ENCODE data around the gene LEMD1.
A peak's percentile ranks its signal among the peaks of the same experiment; 100 is the strongest.

The LEMD1 gene

GRCh38 chr1:205348554-205349487, 73.0 kb downstream of the LEMD1 start:
- peak overlapping the region; percentile 2; the same call in 1 of the 2 replicates for H3K27ac ChIP-seq
- no peaks in the 10 kb centered on the region for H3K79me2 ChIP-seq (ENCODE audit: insufficient read depth, low read depth)
- no peak for TF ChIP-seq CTCF (conservative IDR thresholded peaks at IDR 0.05; ENCODE audit: low read depth, low read length)
- no peak overlapping the region for H3K9ac ChIP-seq
- peak overlapping the region; percentile 15; the same call in 1 of the 2 replicates for H3K4me2 ChIP-seq
- no peaks in the 10 kb centered on the region for H3K27me3 ChIP-seq (ENCODE audit: insufficient read depth, low read depth)
- H4K20me1 ChIP-seq (ENCODE audit: insufficient read depth): no peaks in the 10 kb centered on the region
- H3K36me3 ChIP-seq (ENCODE audit: insufficient read depth): no peaks in the 10 kb centered on the region
- peaks cover 19% of the 10 kb centered on the region for H3K4me1 ChIP-seq (ENCODE audit: low read depth, poor library complexity, severe bottlenecking)
- H2AFZ ChIP-seq (ENCODE audit: low read depth): peak overlapping the region; percentile 15; the same call in 1 of the 2 replicates
- H3K4me3 ChIP-seq (IDR thresholded peaks at IDR 0.05; ENCODE audit: insufficient read depth, low read depth, low read length): peak overlapping the region; percentile 35

GRCh38 chr1:205346956-205347574, 74.8 kb downstream of the LEMD1 start:
- no peak; the same call in 1 of the 2 replicates for TF ChIP-seq CTCF (conservative IDR thresholded peaks at IDR 0.05; ENCODE audit: low read depth, low read length)
- Histone ChIP-seq H3K36me3 (ENCODE audit: insufficient read depth) (no peaks in the 10 kb centered on the region), H3K27me3 (ENCODE audit: insufficient read depth, low read depth) (no peaks in the 10 kb centered on the region), H3K9ac (no peak overlapping the region), H3K4me3 (IDR thresholded peaks at IDR 0.05; ENCODE audit: insufficient read depth, low read depth, low read length) (no peak overlapping the region), H3K79me2 (ENCODE audit: insufficient read depth, low read depth) (no peaks in the 10 kb centered on the region), H3K4me1 (ENCODE audit: low read depth, poor library complexity, severe bottlenecking) (peaks cover 19% of the 10 kb centered on the region), H2AFZ (ENCODE audit: low read depth) (no peak overlapping the region), H3K4me2 (no peak overlapping the region), H4K20me1 (ENCODE audit: insufficient read depth) (no peaks in the 10 kb centered on the region), H3K27ac (no peak overlapping the region)

DNA sequence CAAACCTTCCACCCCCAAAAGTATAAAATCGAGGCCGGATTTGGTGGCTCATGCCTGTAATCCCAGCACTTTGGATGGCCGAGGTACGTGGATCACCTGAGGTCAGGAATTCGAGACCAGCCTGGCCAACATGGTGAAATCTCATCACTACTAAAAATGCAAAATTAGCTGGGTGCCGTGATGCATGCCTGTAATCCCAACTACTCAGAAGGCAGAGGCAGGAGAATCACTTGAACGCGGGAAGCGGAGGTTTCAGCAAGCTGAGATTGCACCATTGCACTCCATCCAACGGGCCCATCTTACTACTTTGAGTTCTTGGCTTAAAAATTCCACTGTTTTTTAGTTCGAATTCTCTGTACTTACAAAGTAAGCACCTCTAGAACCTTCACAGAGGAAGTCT, 76.1 kb downstream of the LEMD1 start:
- Histone ChIP-seq H3K4me3 (IDR thresholded peaks at IDR 0.05; ENCODE audit: insufficient read depth, low read depth, low read length) (no peak overlapping the region), H3K79me2 (ENCODE audit: insufficient read depth, low read depth) (no peaks in the 10 kb centered on the region), H3K9ac (no peak overlapping the region), H3K27me3 (ENCODE audit: insufficient read depth, low read depth) (no peaks in the 10 kb centered on the region), H3K4me1 (ENCODE audit: low read depth, poor library complexity, severe bottlenecking) (peaks cover 25% of the 10 kb centered on the region), H3K36me3 (ENCODE audit: insufficient read depth) (no peaks in the 10 kb centered on the region), H2AFZ (ENCODE audit: low read depth) (no peak overlapping the region), H4K20me1 (ENCODE audit: insufficient read depth) (no peaks in the 10 kb centered on the region), H3K27ac (no peak overlapping the region), H3K4me2 (no peak overlapping the region)
- no peak for TF ChIP-seq CTCF (conservative IDR thresholded peaks at IDR 0.05; ENCODE audit: low read depth, low read length)

DNA sequence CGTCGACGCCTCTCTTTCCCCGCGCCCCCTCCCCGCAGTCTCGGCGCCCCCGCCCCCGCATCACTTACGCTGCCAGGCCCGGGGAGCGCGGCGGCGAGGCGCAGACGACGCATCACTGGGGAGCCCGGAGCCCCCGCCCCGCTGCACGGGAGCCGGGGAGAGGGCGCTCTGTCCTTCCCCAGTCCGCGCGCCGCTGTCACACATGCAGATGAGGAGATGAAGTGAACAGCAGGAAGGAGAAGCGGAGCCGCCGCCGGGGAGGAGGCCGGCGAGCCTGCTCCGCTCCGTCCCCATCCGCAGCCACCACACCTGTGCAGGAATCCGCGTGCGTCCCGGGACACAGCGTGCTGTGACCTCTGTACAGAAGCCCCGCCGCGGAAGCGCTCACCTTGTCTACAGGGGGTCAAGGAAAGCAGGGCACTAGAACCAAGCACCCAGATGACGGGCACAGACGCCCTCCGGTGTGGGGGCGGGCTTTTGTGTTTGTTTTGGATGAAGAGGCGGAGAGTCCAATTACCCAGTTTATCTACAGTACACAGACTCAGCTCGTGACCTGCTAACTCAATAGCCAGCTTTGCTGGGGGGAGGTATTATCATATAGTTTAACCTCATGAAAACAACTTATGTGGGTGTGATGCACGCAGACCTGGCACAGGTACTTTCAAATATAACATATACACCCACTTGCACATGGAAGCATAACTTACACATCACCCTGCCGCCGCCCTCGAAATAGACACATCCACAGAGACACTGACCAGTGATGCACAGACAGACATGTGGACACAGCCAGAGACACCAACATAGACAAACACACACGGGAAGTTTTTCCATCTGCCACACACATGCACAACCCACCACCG, 77.6 kb downstream of the LEMD1 start:
- no peak overlapping the region for H3K4me3 ChIP-seq (IDR thresholded peaks at IDR 0.05; ENCODE audit: insufficient read depth, low read depth, low read length)
- no peak overlapping the region for H3K4me2 ChIP-seq
- no peak for TF ChIP-seq CTCF (conservative IDR thresholded peaks at IDR 0.05; ENCODE audit: low read depth, low read length)
- H2AFZ ChIP-seq (ENCODE audit: low read depth): no peak overlapping the region
- no peaks in the 10 kb centered on the region for H3K27me3 ChIP-seq (ENCODE audit: insufficient read depth, low read depth)
- H3K9ac ChIP-seq: no peak overlapping the region
- H4K20me1 ChIP-seq (ENCODE audit: insufficient read depth): no peaks in the 10 kb centered on the region
- no peaks in the 10 kb centered on the region for H3K36me3 ChIP-seq (ENCODE audit: insufficient read depth)
- H3K79me2 ChIP-seq (ENCODE audit: insufficient read depth, low read depth): no peaks in the 10 kb centered on the region
- H3K27ac ChIP-seq: no peak overlapping the region
- H3K4me1 ChIP-seq (ENCODE audit: low read depth, poor library complexity, severe bottlenecking): peaks cover 26% of the 10 kb centered on the region

All from KMS-11 (cell line).